Parathyroid adenoma (tissue), 2 donors: ENCODE data around the gene ARFGAP3.

Source experiments
- H2AFZ ChIP-seq: fragments of 300-600 bp; sonication (generic); one replicate; pipeline ENCODE4 v1.7.0; 2017; ENCODE audit warnings: antibody characterized with exemption, mild to moderate bottlenecking
- H3K27ac ChIP-seq: fragments of 300-600 bp; sonication (generic); one replicate; pipeline ENCODE4 v1.7.0; 2017
- H3K27me3 ChIP-seq: fragments of 300-600 bp; sonication (generic); one replicate; pipeline ENCODE4 v1.7.0; 2017; ENCODE audit warnings: low read length; ENCODE audit not compliant: control insufficient read depth, insufficient read depth
- H3K36me3 ChIP-seq: fragments of 300-600 bp; sonication (generic); one replicate; pipeline ENCODE4 v1.7.0; 2017; ENCODE audit warnings: low read length; ENCODE audit not compliant: control insufficient read depth, insufficient read depth
- H3K4me1 ChIP-seq: fragments of 300-600 bp; sonication (generic); one replicate; pipeline ENCODE4 v1.7.0; 2017; ENCODE audit warnings: control low read depth
- H3K4me2 ChIP-seq: fragments of 300-600 bp; sonication (generic); one replicate; pipeline ENCODE4 v1.7.0; 2017; ENCODE audit warnings: low read length
- H3K4me3 ChIP-seq: fragments of 300-600 bp; sonication (generic); one replicate; pipeline ENCODE4 v1.7.0; 2017; ENCODE audit warnings: low read depth, low read length
- H3K79me2 ChIP-seq: fragments of 300-600 bp; sonication (generic); one replicate; pipeline ENCODE4 v1.7.0; 2017; ENCODE audit warnings: control low read depth
- H3K9ac ChIP-seq: fragments of 300-600 bp; sonication (generic); one replicate; pipeline ENCODE4 v1.7.0; 2017; ENCODE audit warnings: mild to moderate bottlenecking
- H3K9me3 ChIP-seq: fragments of 300-600 bp; sonication (generic); one replicate; pipeline ENCODE4 v1.7.0; 2017; ENCODE audit warnings: low read length; ENCODE audit not compliant: control insufficient read depth
- TF ChIP-seq, protein P1 (sequence below): fragments of 300-600 bp; sonication (generic); IDR thresholded peaks from one replicate; pipeline ENCODE4 v1.7.0; 2017; ENCODE audit warnings: antibody characterized with exemption, mild to moderate bottlenecking
- donor health status: primary hyperparathyroidism.

ARFGAP3 gene

DNA sequence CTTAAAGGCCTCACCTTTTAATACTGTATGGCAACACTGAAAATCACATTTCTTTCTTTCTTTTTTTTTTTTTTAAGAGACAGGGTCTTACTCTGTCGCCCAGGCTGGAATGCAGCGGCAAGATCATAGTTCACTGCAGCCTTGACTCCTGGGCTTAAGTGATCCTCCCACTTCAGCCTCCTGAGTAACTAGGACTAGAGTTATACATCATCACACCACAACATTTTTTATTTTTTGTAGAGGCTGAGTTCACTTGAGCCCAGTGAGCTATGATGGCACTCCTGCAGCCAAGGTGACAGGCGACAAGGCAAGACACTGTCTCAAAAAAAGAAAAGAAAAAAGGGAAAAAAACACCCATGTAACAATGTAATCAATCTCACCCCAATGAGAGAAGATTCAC lies 10.0 kb downstream of the ARFGAP3 start:
- H3K4me2 ChIP-seq: no peak overlapping the region
- H3K4me1 ChIP-seq: no peaks in the 10 kb centered on the region
- no peaks in the 10 kb centered on the region for H3K36me3 ChIP-seq
- TF ChIP-seq, protein P1, sequence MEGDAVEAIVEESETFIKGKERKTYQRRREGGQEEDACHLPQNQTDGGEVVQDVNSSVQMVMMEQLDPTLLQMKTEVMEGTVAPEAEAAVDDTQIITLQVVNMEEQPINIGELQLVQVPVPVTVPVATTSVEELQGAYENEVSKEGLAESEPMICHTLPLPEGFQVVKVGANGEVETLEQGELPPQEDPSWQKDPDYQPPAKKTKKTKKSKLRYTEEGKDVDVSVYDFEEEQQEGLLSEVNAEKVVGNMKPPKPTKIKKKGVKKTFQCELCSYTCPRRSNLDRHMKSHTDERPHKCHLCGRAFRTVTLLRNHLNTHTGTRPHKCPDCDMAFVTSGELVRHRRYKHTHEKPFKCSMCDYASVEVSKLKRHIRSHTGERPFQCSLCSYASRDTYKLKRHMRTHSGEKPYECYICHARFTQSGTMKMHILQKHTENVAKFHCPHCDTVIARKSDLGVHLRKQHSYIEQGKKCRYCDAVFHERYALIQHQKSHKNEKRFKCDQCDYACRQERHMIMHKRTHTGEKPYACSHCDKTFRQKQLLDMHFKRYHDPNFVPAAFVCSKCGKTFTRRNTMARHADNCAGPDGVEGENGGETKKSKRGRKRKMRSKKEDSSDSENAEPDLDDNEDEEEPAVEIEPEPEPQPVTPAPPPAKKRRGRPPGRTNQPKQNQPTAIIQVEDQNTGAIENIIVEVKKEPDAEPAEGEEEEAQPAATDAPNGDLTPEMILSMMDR: no peak
- H3K9ac ChIP-seq: no peak overlapping the region
- H3K9me3 ChIP-seq: no peaks in the 10 kb centered on the region
- H3K4me3 ChIP-seq: no peak overlapping the region
- H3K79me2 ChIP-seq: peaks cover 13% of the 10 kb centered on the region
- no peak overlapping the region for H2AFZ ChIP-seq
- no peaks in the 10 kb centered on the region for H3K27me3 ChIP-seq
- no peak overlapping the region for H3K27ac ChIP-seq

DNA sequence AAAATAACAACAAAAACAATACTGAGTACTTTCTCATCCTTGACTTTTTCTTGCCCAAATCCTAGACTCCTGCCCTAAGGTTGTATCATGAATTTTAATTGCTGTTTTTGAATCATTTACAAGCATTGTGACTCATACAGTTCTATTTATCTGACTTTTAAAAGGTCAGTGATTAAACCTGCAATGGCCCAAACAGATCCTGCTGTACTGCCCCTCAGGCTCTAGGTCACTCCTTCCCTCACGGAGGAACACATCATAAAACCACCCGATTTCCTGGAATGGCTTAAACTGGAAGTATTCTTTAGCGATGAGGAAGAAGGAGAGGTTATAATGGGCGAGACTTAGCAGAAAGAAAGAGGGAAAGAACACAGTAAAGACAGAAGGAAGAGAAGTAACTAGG lies 12.3 kb downstream of the ARFGAP3 start:
- no peak overlapping the region for H3K27ac ChIP-seq
- H2AFZ ChIP-seq: no peak overlapping the region
- H3K79me2 ChIP-seq: peaks cover 8% of the 10 kb centered on the region
- H3K4me1 ChIP-seq: no peaks in the 10 kb centered on the region
- no peaks in the 10 kb centered on the region for H3K9me3 ChIP-seq
- H3K4me3 ChIP-seq: no peak overlapping the region
- H3K4me2 ChIP-seq: no peak overlapping the region
- TF ChIP-seq, protein P1: no peak
- H3K27me3 ChIP-seq: no peaks in the 10 kb centered on the region
- no peaks in the 10 kb centered on the region for H3K36me3 ChIP-seq
- no peak overlapping the region for H3K9ac ChIP-seq

DNA sequence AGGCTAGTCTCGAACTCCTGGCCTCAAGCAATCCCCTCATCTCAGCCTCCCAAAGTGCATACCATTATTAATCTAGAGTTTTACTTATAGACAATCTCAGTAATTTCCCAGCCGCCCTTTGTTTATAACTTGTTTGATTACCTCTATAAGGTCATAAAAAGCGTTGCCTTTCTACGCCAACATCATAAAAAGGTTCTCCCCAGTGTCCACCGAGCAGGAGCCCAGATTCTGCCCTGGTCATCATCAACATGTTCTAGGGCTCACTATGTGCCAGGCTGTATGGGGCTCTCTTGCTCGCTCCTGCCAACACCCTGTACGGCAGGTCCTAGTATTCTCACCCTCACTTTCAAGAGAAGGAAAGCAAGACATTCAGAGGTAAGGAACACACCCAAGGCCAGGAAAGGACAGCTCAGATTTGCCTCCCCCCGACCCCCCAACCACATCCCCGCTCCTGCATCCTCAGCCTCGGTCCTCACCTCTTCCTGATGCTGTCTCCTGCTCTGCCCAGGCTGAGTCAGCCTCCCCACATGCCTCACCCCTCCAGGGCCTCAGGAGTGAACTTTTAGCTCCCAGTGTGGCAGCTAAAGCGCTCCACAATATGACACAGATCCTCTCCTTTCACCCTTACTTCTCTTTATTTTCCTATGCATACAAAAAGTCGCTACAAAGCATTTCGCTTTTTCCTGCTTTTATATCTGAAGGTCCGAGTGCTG lies 14.3 kb downstream of the ARFGAP3 start:
- H3K9ac ChIP-seq: no peak overlapping the region
- H3K79me2 ChIP-seq: peaks cover 3% of the 10 kb centered on the region
- H3K27me3 ChIP-seq: no peaks in the 10 kb centered on the region
- no peak overlapping the region for H3K4me3 ChIP-seq
- H3K27ac ChIP-seq: no peak overlapping the region
- TF ChIP-seq, protein P1: no peak
- H3K4me1 ChIP-seq: no peaks in the 10 kb centered on the region
- H3K9me3 ChIP-seq: no peaks in the 10 kb centered on the region
- no peaks in the 10 kb centered on the region for H3K36me3 ChIP-seq
- no peak overlapping the region for H3K4me2 ChIP-seq
- no peak overlapping the region for H2AFZ ChIP-seq

DNA sequence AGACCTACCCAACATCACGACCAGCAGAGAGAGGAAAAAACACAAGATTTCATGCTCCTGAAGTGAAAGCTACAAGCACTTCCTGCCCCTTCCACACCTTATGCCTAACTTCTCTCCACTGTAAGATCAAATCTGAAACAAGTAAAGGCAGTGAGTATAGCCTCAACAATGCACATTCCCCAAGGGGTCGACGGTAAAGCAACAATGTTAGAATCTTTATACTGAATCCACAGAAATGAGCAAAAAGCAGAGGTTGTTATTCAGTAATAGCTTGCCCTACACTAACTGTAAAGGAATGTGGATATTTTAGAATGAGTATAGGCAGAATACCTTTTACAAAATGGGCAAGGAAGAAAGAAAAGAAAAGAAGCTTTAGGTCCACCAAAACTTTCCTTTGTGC lies 15.6 kb downstream of the ARFGAP3 start:
- Histone ChIP-seq H3K9ac (no peak overlapping the region), H3K27ac (no peak overlapping the region), H3K9me3 (no peaks in the 10 kb centered on the region), H3K27me3 (no peaks in the 10 kb centered on the region), H2AFZ (no peak overlapping the region), H3K4me2 (no peak overlapping the region), H3K4me1 (no peaks in the 10 kb centered on the region), H3K36me3 (no peaks in the 10 kb centered on the region), H3K4me3 (no peak overlapping the region), H3K79me2 (peaks cover 3% of the 10 kb centered on the region)
- TF ChIP-seq, protein P1: no peak

DNA sequence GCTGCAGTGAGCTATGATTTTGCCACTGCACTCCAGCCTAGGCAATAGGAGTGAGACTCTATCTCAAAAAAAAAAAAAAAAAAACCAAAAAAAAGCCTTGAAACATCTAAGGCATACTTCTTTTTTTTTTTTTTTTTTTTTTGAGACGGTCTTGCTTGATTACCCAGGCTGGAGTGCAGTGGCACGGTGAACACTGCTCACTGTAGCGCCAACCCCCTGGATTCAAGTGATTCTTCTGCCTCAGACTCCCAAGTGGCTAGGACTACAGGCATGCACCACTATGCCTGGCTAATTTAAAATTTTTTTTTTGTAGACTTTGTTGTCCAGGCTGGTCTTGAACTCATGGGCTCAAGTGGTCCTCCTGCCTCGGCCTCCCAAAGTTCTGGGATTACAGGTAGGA lies 19.5 kb downstream of the ARFGAP3 start:
- Histone ChIP-seq H3K9me3 (no peaks in the 10 kb centered on the region), H3K27ac (no peak overlapping the region), H2AFZ (no peak overlapping the region), H3K4me2 (no peak overlapping the region), H3K79me2 (no peaks in the 10 kb centered on the region), H3K4me3 (no peak overlapping the region), H3K36me3 (no peaks in the 10 kb centered on the region), H3K9ac (no peak overlapping the region), H3K4me1 (no peaks in the 10 kb centered on the region), H3K27me3 (no peaks in the 10 kb centered on the region)
- TF ChIP-seq, protein P1: no peak
